H1 (cell line): ENCODE measurements around the gene PAQR5. TPM values are rescaled to one million over a fixed set of nuclear protein-coding genes. Genes with fewer than 3 reads are reported as not detected.

Experiments used
- CTCF ChIA-PET: fragments of 300-600 bp; sonication (Branson Sonifier 250); formaldehyde crosslinking; loops from one replicate; lab custom pipeline; 2021; ENCODE audit not compliant: partially characterized antibody; lab: Charles Lee
- POLR2A ChIA-PET: fragments of 300-600 bp; sonication (Branson Sonifier 250); formaldehyde crosslinking; loops from one replicate; lab custom pipeline; 2021; ENCODE audit warnings: inconsistent platforms; ENCODE audit not compliant: partially characterized antibody; lab: Charles Lee
- DNase-seq, 2 experiments: peaks; one replicate each; pipeline versions ENCODE4 v3.0.0 to v3.0.0-alpha.2; 2010 to 2022; ENCODE audit warnings: low spot score in 2 of 2, low read depth in 1 of 2, mixed read lengths in 1 of 2
- FAIRE-seq: peaks from 2 replicates; lab custom pipeline; 2011; peaks lifted over from hg19 to GRCh38; lab: Jason Lieb, UNC
- H2AFZ ChIP-seq: 2 replicates; pipeline ENCODE4 v1.8.1; 2012; ENCODE audit warnings: low read length, inconsistent platforms
- H2AK5ac ChIP-seq: 2 replicates; pipeline ENCODE4 v1.6.1; 2013; ENCODE audit warnings: low read depth, low read length
- H2BK120ac ChIP-seq: replicated peaks from 2 replicates; pipeline ENCODE3; 2013; ENCODE audit warnings: low read depth, low read length, inconsistent platforms
- H2BK12ac ChIP-seq: 2 replicates; pipeline ENCODE4 v1.6.1; 2013; ENCODE audit warnings: low read depth, low read length
- H2BK15ac ChIP-seq: 2 replicates; pipeline ENCODE4 v1.6.1; 2013; ENCODE audit warnings: low read length
- H2BK20ac ChIP-seq: 2 replicates; pipeline ENCODE4 v1.6.1; 2013; ENCODE audit warnings: low read length
- H2BK5ac ChIP-seq: 2 replicates; pipeline ENCODE4 v1.6.1; 2013; ENCODE audit warnings: low read depth, low read length
- H3K14ac ChIP-seq: 2 replicates; pipeline ENCODE4 v1.6.1; 2013; ENCODE audit warnings: inconsistent platforms; ENCODE audit not compliant: insufficient read length
- H3K18ac ChIP-seq: 2 replicates; pipeline ENCODE4 v1.6.1; 2013; ENCODE audit warnings: low read length; ENCODE audit errors: extremely low read depth
- H3K23ac ChIP-seq: 2 replicates; pipeline ENCODE4 v1.6.1; 2013; ENCODE audit warnings: inconsistent platforms; ENCODE audit not compliant: insufficient read length
- H3K23me2 ChIP-seq: 2 replicates; pipeline ENCODE4 v1.6.1; 2013; ENCODE audit warnings: low read depth, low read length
- H3K27ac ChIP-seq: 2 replicates; pipeline ENCODE4 v1.6.1; 2011; ENCODE audit warnings: low read depth, low read length, inconsistent platforms
- H3K27me3 ChIP-seq, 4 experiments: replicated peaks in 1 of 4; 1 replicate in 1 of 4; 2 replicates in 3 of 4; pipeline versions ENCODE4 v1.6.1 to v1.8.1; 2011 to 2013; ENCODE audit warnings: low read length in 3 of 4, mild to moderate bottlenecking in 3 of 4, inconsistent platforms in 2 of 4, mixed read lengths in 2 of 4, moderate library complexity in 1 of 4; ENCODE audit not compliant: control insufficient read depth in 3 of 4, insufficient read depth in 3 of 4; ENCODE audit errors: extremely low read depth in 1 of 4
- H3K36me3 ChIP-seq, 4 experiments: 2 replicates each; pipeline versions ENCODE4 v1.6.1 to v1.8.1; 2011 to 2013; ENCODE audit warnings: mild to moderate bottlenecking in 4 of 4, low read length in 3 of 4, moderate library complexity in 2 of 4, control low read depth in 1 of 4, inconsistent platforms in 1 of 4; ENCODE audit not compliant: insufficient read depth in 4 of 4, control insufficient read depth in 2 of 4
- H3K4ac ChIP-seq: replicated peaks from 2 replicates; pipeline ENCODE3; 2013; ENCODE audit warnings: low read length, low read depth, mixed read lengths, inconsistent platforms; ENCODE audit not compliant: insufficient read length
- H3K4me1 ChIP-seq, 4 experiments: replicated peaks in 1 of 4; 1 replicate in 1 of 4; 2 replicates in 3 of 4; pipeline versions ENCODE4 v1.6.1 to v1.8.1; 2011 to 2013; ENCODE audit warnings: low read length in 3 of 4, inconsistent platforms in 2 of 4, mixed read lengths in 1 of 4; ENCODE audit not compliant: insufficient read depth in 4 of 4, control insufficient read depth in 3 of 4
- H3K4me2 ChIP-seq, 2 experiments: 2 replicates each; pipeline versions ENCODE4 v1.6.1 to v1.8.1; 2011 to 2013; ENCODE audit warnings: low read depth in 2 of 2, low read length in 2 of 2, control low read depth in 1 of 2, inconsistent platforms in 1 of 2, mild to moderate bottlenecking in 1 of 2; ENCODE audit not compliant: insufficient read depth in 1 of 2
- H3K4me3 ChIP-seq, 4 experiments: fragments of 200-600, 300-600 bp in 1 of 4; sonication (generic), shearing (Covaris generic), sonication (Bioruptor Twin) in 1 of 4; 2 replicates each; pipeline versions ENCODE4 v1.5.1 to v1.8.1; 2011 to 2016; ENCODE audit warnings: low read length in 4 of 4, low read depth in 3 of 4, control low read depth in 2 of 4, inconsistent platforms in 2 of 4, mild to moderate bottlenecking in 2 of 4, mixed read lengths in 1 of 4, moderate library complexity in 1 of 4; ENCODE audit not compliant: insufficient read depth in 2 of 4; ENCODE audit errors: extremely low read depth in 1 of 4
- H3K56ac ChIP-seq: replicated peaks from 2 replicates; pipeline ENCODE3; 2013; ENCODE audit warnings: low read depth, mild to moderate bottlenecking, mixed read lengths, low read length, inconsistent platforms; ENCODE audit not compliant: insufficient read length
- H3K79me1 ChIP-seq: 2 replicates; pipeline ENCODE4 v1.6.1; 2013; ENCODE audit warnings: low read depth, low read length, control low read depth
- H3K79me2 ChIP-seq, 2 experiments: 2 replicates each; pipeline versions ENCODE4 v1.6.1 to v1.8.1; 2012 to 2013; ENCODE audit warnings: low read length in 2 of 2, mild to moderate bottlenecking in 2 of 2, inconsistent platforms in 1 of 2; ENCODE audit not compliant: insufficient read depth in 2 of 2, control insufficient read depth in 1 of 2
- H3K9ac ChIP-seq, 4 experiments: replicated peaks in 1 of 4; 1 replicate in 1 of 4; 2 replicates in 3 of 4; pipeline versions ENCODE4 v1.6.1 to v1.8.1; 2011 to 2013; ENCODE audit warnings: low read depth in 3 of 4, low read length in 3 of 4, control low read depth in 2 of 4, mild to moderate bottlenecking in 2 of 4, moderate library complexity in 2 of 4, inconsistent platforms in 1 of 4; ENCODE audit errors: extremely low read depth in 1 of 4
- H3K9me3 ChIP-seq, 2 experiments: 2 replicates each; pipeline versions ENCODE4 v1.6.1 to v1.8.1; 2012 to 2013; ENCODE audit warnings: mild to moderate bottlenecking in 2 of 2, moderate library complexity in 2 of 2, control low read depth in 1 of 2, inconsistent platforms in 1 of 2, low read depth in 1 of 2, low read length in 1 of 2, mixed read lengths in 1 of 2; ENCODE audit not compliant: insufficient read depth in 2 of 2
- H4K20me1 ChIP-seq, 2 experiments: replicated peaks in 1 of 2; 2 replicates each; pipeline versions ENCODE3 to v1.8.1; 2011 to 2013; ENCODE audit warnings: inconsistent platforms in 2 of 2, low read length in 2 of 2, mild to moderate bottlenecking in 1 of 2; ENCODE audit not compliant: insufficient read depth in 2 of 2, control insufficient read depth in 1 of 2
- H4K5ac ChIP-seq: 2 replicates; pipeline ENCODE4 v1.6.1; 2013; ENCODE audit warnings: low read length, low read depth, mixed read lengths, inconsistent platforms; ENCODE audit not compliant: insufficient read length
- H4K8ac ChIP-seq: 2 replicates; pipeline ENCODE4 v1.8.0; 2013; ENCODE audit warnings: mild to moderate bottlenecking, moderate library complexity, low read length, inconsistent platforms; ENCODE audit not compliant: insufficient read depth; ENCODE audit errors: extremely low read depth
- H4K91ac ChIP-seq: replicated peaks from 2 replicates; pipeline ENCODE3; 2013; ENCODE audit warnings: low read length, mixed read lengths, inconsistent platforms; ENCODE audit not compliant: insufficient read length
- CBX5 ChIP-seq: fragments of 300-800, 300-1000 bp; sonication (generic); IDR thresholded peaks from 2 replicates; pipeline ENCODE4 v1.7.1; 2016; ENCODE audit warnings: antibody characterized with exemption, low read length, low read depth
- E2F6 ChIP-seq: IDR thresholded peaks from 2 replicates; pipeline ENCODE4 v1.6.1; 2012; ENCODE audit warnings: inconsistent platforms
- EZH2 ChIP-seq: fragments of 200-600 bp; sonication (generic); IDR thresholded peaks from 2 replicates; pipeline ENCODE4 v1.7.1; 2012; ENCODE audit warnings: low read depth, mild to moderate bottlenecking, moderate library complexity, low read length, inconsistent platforms; ENCODE audit not compliant: severe bottlenecking
- MAFK ChIP-seq: IDR thresholded peaks from 2 replicates; pipeline ENCODE4 v1.6.1; 2012; ENCODE audit warnings: low read depth, mild to moderate bottlenecking, improper control_type of control experiment, low read length
- NANOG ChIP-seq: IDR thresholded peaks from 2 replicates; pipeline ENCODE4 v1.6.1; 2011; ENCODE audit warnings: low read length, low read depth, mild to moderate bottlenecking, inconsistent platforms; ENCODE audit not compliant: insufficient read depth, poor library complexity, severe bottlenecking
- RNF2 ChIP-seq: fragments of 200-900, 300-1000 bp; sonication (generic); IDR thresholded peaks from 2 replicates; pipeline ENCODE4 v1.7.1; 2016; ENCODE audit warnings: borderline replicate concordance, low read depth, mild to moderate bottlenecking, antibody characterized with exemption, low read length; ENCODE audit not compliant: poor library complexity, severe bottlenecking; ENCODE audit errors: missing control alignments
- SIN3A ChIP-seq, 2 experiments: IDR thresholded peaks in 1 of 2; conservative IDR thresholded peaks in 1 of 2; 2 replicates each; pipeline ENCODE4 v1.6.1; 2011 to 2012; ENCODE audit warnings: low read length in 2 of 2, improper control_type of control experiment in 1 of 2, low read depth in 1 of 2, mild to moderate bottlenecking in 1 of 2
- YY1 ChIP-seq: IDR thresholded peaks from 2 replicates; pipeline ENCODE4 v1.6.1; 2011; ENCODE audit warnings: low read depth, mild to moderate bottlenecking, low read length
- WGBS, 2 experiments: shearing (Covaris generic) in 1 of 2; methylation state at CpG; one replicate each; pipeline versions ENCODE4 v1.1.6 to v1.1.7; 2013 to 2015; ENCODE audit warnings: low lambda C conversion rate in 2 of 2, mixed read lengths in 2 of 2, inconsistent platforms in 1 of 2, low coverage in 1 of 2, missing lambda C conversion rate in 1 of 2; ENCODE audit not compliant: insufficient replicate concordance in 2 of 2, insufficient coverage in 1 of 2, insufficient read length in 1 of 2; ENCODE audit errors: extremely low coverage in 1 of 2, missing lambda C conversion rate in 1 of 2; 5-methylcytosine and 5-hydroxymethylcytosine counted together
- polyA plus RNA-seq, 7 experiments: library from polyadenylated mRNA; depleted of rRNA in 3 of 7; stranded (reverse) in 5 of 7; unstranded in 2 of 7; fragments of >200 nt in 5 of 7; fragments of 200-250 nt in 2 of 7; gene quantifications; 1 replicate in 5 of 7; 2 replicates in 1 of 7; 4 replicates in 1 of 7; pipeline versions ENCODE4 v1.2.1 to v1.2.3, GENCODE V29; 2011 to 2013; ENCODE audit warnings: missing spikeins in 2 of 7, mixed read lengths in 2 of 7
- total RNA-seq: library from RNA; stranded (reverse); fragmentation: NEBNext Ultra II Directional; extraction: Animal tissue kit (Norgen Biotek cat#: 25700); gene quantifications from 2 replicates; pipeline ENCODE4 v1.2.1, GENCODE V29; 2021
- TF ChIP-seq, protein P1 (sequence below): IDR thresholded peaks from 2 replicates; pipeline ENCODE4 v1.6.1; 2011; ENCODE audit warnings: low read length, improper control_type of control experiment

PAQR5 gene
- total and polyA plus RNA-seq, 2 of the 8 experiments (the other 6 are each of a cell fraction or from before 2014, with no cell fraction given): 8.7 to 18.1 TPM

DNA sequence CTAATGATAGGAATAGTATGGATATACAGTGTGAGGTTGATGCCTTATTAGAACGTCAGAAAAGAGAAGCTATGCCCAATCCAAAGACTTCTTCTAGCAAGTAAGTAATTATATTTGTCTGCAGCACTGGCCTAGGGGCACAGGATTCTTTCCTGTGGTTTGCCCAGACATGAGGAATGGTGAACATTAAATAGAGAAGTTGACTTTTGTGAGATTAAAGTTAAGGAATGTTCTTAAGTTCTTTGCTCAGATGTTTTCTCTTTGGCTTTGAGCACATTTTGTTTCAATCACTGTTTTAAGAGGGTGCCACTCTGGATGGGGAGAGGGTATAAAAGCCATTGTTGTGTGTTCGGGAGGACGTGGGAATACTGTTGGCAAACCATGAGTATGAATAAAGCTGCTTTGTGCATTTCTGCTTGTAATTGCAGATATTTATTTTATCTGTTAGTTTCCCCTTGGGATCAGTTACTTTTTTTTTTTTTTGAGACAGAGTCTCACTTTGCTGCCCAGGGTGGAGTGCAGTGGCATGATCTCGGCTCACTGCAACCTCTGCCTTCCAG, 123.7 kb downstream of the PAQR5 start:
- FAIRE-seq (no peak), DNase-seq (no peak)
- H3K36me3 ChIP-seq: peaks cover 20 to 90% (median 69%) of the 10 kb centered on the region in 4 experiments
- H2AFZ ChIP-seq: no peak overlapping the region
- H3K27ac ChIP-seq: no peak overlapping the region
- H4K5ac ChIP-seq: no peak overlapping the region
- no peaks in the 10 kb centered on the region for H3K4me1 ChIP-seq
- H3K4ac ChIP-seq: no peak overlapping the region
- POLR2A ChIA-PET: interaction anchor here (0.7 to 3.7 kb wide), 3 partner anchors 8 to 33 kb away, joined by 3 to 19 read pairs (median 5); partner anchors contain the start of genes KIF23 and RPLP1
- no peaks in the 10 kb centered on the region for H4K20me1 ChIP-seq
- no peaks in the 10 kb centered on the region for H3K27me3 ChIP-seq
- H3K14ac ChIP-seq: no peak overlapping the region
- CTCF ChIA-PET: interaction anchor here (1.0 kb wide), 1 partner anchor 15 kb away, joined by 4 read pairs; no protein-coding TSS in a partner anchor
- no peak overlapping the region for H2BK15ac ChIP-seq
- no peak overlapping the region for H4K91ac ChIP-seq
- H3K79me1 ChIP-seq: peaks cover 3% of the 10 kb centered on the region
- no peak overlapping the region for H4K8ac ChIP-seq
- H2BK120ac ChIP-seq: no peak overlapping the region
- WGBS, 2 experiments: 88% methylated on average over 4 of the region's 4 CpGs; no CpG with 5 or more reads in 1 of the 2 experiments
- H3K56ac ChIP-seq: no peak overlapping the region
- no peak overlapping the region for H2BK12ac ChIP-seq
- H3K9me3 ChIP-seq: no peaks in the 10 kb centered on the region
- no peaks in the 10 kb centered on the region for H3K23me2 ChIP-seq
- H3K9ac ChIP-seq: no peak overlapping the region
- H3K79me2 ChIP-seq: peaks cover 0 to 17% of the 10 kb centered on the region in 2 experiments; a peak in 2 of 4 replicates
- no peak overlapping the region for H3K4me2 ChIP-seq
- no peak overlapping the region for H2AK5ac ChIP-seq
- H2BK5ac ChIP-seq: no peak overlapping the region
- H3K18ac ChIP-seq: no peak overlapping the region
- no peak overlapping the region for H2BK20ac ChIP-seq
- no peak overlapping the region for H3K4me3 ChIP-seq
- H3K23ac ChIP-seq: no peak overlapping the region
- TF ChIP-seq MAFK: no peak
- TF ChIP-seq NANOG: no peak
- no peak for TF ChIP-seq EZH2
- TF ChIP-seq YY1: no peak
- no peak for TF ChIP-seq SIN3A (conservative IDR thresholded peaks at IDR 0.05 in 1 of 2, IDR thresholded peaks at IDR 0.05 in 1 of 2; ENCODE audit: low read depth in 1 of 2, low read length in 2 of 2)
- TF ChIP-seq, protein P1, sequence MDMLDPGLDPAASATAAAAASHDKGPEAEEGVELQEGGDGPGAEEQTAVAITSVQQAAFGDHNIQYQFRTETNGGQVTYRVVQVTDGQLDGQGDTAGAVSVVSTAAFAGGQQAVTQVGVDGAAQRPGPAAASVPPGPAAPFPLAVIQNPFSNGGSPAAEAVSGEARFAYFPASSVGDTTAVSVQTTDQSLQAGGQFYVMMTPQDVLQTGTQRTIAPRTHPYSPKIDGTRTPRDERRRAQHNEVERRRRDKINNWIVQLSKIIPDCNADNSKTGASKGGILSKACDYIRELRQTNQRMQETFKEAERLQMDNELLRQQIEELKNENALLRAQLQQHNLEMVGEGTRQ: no peak
- no peak for TF ChIP-seq E2F6
- no peak for TF ChIP-seq CBX5
- TF ChIP-seq RNF2: no peak
